Stimulated activated CD4-positive, alpha-beta T cell treated with anti-CD3 and anti-CD28 coated beads, Interleukin-2, amount 100 ng/mL, for 4 hours (primary cell): ENCODE results near the gene NKD1.

Source experiments
- DNase-seq: peaks from one replicate; pipeline ENCODE4 v3.0.0-alpha.2; 2020; ENCODE audit warnings: low read depth

Gene NKD1

GRCh38 chr16:50558913-50559312 lies 10.7 kb downstream of the NKD1 start:
- DNase-seq: no peak

- DNase-seq: no peak
Observed at GRCh38 chr16:50559342-50559741, 11.1 kb downstream of the NKD1 start.

- no peak for DNase-seq
Observed at GRCh38 chr16:50559804-50560514, 11.8 kb downstream of the NKD1 start.

GRCh38 chr16:50560903-50561863 lies 13.0 kb downstream of the NKD1 start:
- DNase-seq: no peak

- DNase-seq: no peak
Observed at GRCh38 chr16:50562657-50563056, 14.5 kb downstream of the NKD1 start.

GRCh38 chr16:50563989-50564388 lies 15.8 kb downstream of the NKD1 start:
- DNase-seq: no peak

- no peak for DNase-seq
Observed at GRCh38 chr16:50565428-50565827, 17.2 kb downstream of the NKD1 start.

GRCh38 chr16:50566014-50566962 lies 18.1 kb downstream of the NKD1 start:
- no peak for DNase-seq

GRCh38 chr16:50567651-50568050 lies 19.5 kb downstream of the NKD1 start:
- no peak for DNase-seq

GRCh38 chr16:50568187-50568815 lies 20.1 kb downstream of the NKD1 start:
- DNase-seq: no peak

- no peak for DNase-seq
Observed at GRCh38 chr16:50570354-50570753, 22.2 kb downstream of the NKD1 start.

GRCh38 chr16:50570808-50571598 lies 22.8 kb downstream of the NKD1 start:
- DNase-seq: no peak

- no peak for DNase-seq
Observed at GRCh38 chr16:50571786-50572185, 23.6 kb downstream of the NKD1 start.

GRCh38 chr16:50572700-50573099 lies 24.5 kb downstream of the NKD1 start:
- no peak for DNase-seq

GRCh38 chr16:50573279-50573678 lies 25.1 kb downstream of the NKD1 start:
- no peak for DNase-seq

GRCh38 chr16:50573947-50574744 lies 25.9 kb downstream of the NKD1 start:
- DNase-seq: no peak

GRCh38 chr16:50574745-50575136 lies 26.5 kb downstream of the NKD1 start:
- DNase-seq: no peak

GRCh38 chr16:50575743-50576142 lies 27.5 kb downstream of the NKD1 start:
- DNase-seq: no peak

- no peak for DNase-seq
Observed at GRCh38 chr16:50576403-50577113, 28.4 kb downstream of the NKD1 start.
